MM.1S (cell line): ENCODE results near the gene HYCC2.
"Not testable (repeated sequence)": the region's sequence is repeated elsewhere in the genome, so short reads cannot be mapped to it uniquely, and the experiment has no call there.

Experiments
- DNase-seq: peaks from one replicate; pipeline ENCODE4 v3.0.0-alpha.2; 2015
- H2AFZ ChIP-seq: fragments of 300-600 bp; sonication (generic); 2 replicates; pipeline ENCODE4 v1.6.0; 2016; ENCODE audit warnings: antibody characterized with exemption, low read length
- H3F3A ChIP-seq: fragments of 300-600 bp; sonication (generic); 2 replicates; pipeline ENCODE4 v1.6.1; 2016; ENCODE audit warnings: mild to moderate bottlenecking, antibody characterized with exemption, low read length, moderate library complexity, mixed read lengths; ENCODE audit not compliant: insufficient read depth
- H3K27ac ChIP-seq: fragments of 300-600 bp; sonication (generic); 2 replicates; pipeline ENCODE4 v1.5.1; 2016; ENCODE audit warnings: mild to moderate bottlenecking, low read length
- H3K27me3 ChIP-seq: fragments of 300-600 bp; sonication (generic); replicated peaks from 2 replicates; pipeline ENCODE4 v1.6.0; 2016; ENCODE audit warnings: low read length; ENCODE audit not compliant: insufficient read depth
- H3K36me3 ChIP-seq: fragments of 300-600 bp; sonication (generic); replicated peaks from 2 replicates; pipeline ENCODE4 v1.6.1; 2016; ENCODE audit warnings: mild to moderate bottlenecking, low read length, mixed read lengths; ENCODE audit not compliant: insufficient read depth
- H3K4me1 ChIP-seq: fragments of 300-600 bp; sonication (generic); 2 replicates; pipeline ENCODE4 v1.6.1; 2016; ENCODE audit warnings: low read length, mixed read lengths
- H3K4me2 ChIP-seq: fragments of 300-600 bp; sonication (generic); 2 replicates; pipeline ENCODE4 v1.6.0; 2016; ENCODE audit warnings: low read depth, low read length
- H3K4me3 ChIP-seq: fragments of 300-600 bp; sonication (generic); 2 replicates; pipeline ENCODE4 v1.5.1; 2016; ENCODE audit warnings: low read length, mixed read lengths
- H3K79me2 ChIP-seq: fragments of 300-600 bp; sonication (generic); 2 replicates; pipeline ENCODE4 v1.6.1; 2016; ENCODE audit warnings: mixed run types, low read length, mixed read lengths
- H3K9ac ChIP-seq: fragments of 300-600 bp; sonication (generic); 2 replicates; pipeline ENCODE4 v1.6.1; 2016; ENCODE audit warnings: low read length, mixed read lengths
- H3K9me2 ChIP-seq: fragments of 300-600 bp; sonication (generic); replicated peaks from 2 replicates; pipeline ENCODE4 v1.6.1; 2016; ENCODE audit warnings: mild to moderate bottlenecking, low read length, mixed read lengths; ENCODE audit not compliant: insufficient read depth
- H3K9me3 ChIP-seq: fragments of 300-600 bp; sonication (generic); replicated peaks from 2 replicates; pipeline ENCODE4 v1.6.1; 2016; ENCODE audit warnings: mild to moderate bottlenecking, low read length, mixed read lengths; ENCODE audit not compliant: insufficient read depth
- H4K20me1 ChIP-seq: fragments of 300-600 bp; sonication (generic); 2 replicates; pipeline ENCODE4 v1.6.1; 2016; ENCODE audit warnings: mild to moderate bottlenecking, low read length, moderate library complexity, mixed read lengths; ENCODE audit not compliant: insufficient read depth
- CTCF ChIP-seq: fragments of 300-600 bp; sonication (generic); IDR thresholded peaks from 2 replicates; pipeline ENCODE4 v1.5.1; 2016; ENCODE audit warnings: antibody characterized with exemption, low read length, mixed read lengths
- EZH2 ChIP-seq: fragments of 300-600 bp; sonication (generic); optimal IDR thresholded peaks from 2 replicates; pipeline ENCODE3; 2017; ENCODE audit warnings: low read depth, mild to moderate bottlenecking, antibody characterized with exemption, low read length, mixed read lengths
- EZH2phosphoT487 ChIP-seq: fragments of 300-600 bp; sonication (generic); IDR thresholded peaks from 2 replicates; pipeline ENCODE4 v1.6.1; 2018; ENCODE audit warnings: antibody characterized with exemption, low read length

HYCC2 gene

GRCh38 chr2:201072201-201072530 is 695 bp upstream of the HYCC2 start:
- H3K36me3 ChIP-seq: no peaks in the 10 kb centered on the region
- H3K4me2 ChIP-seq: peak overlapping the region; percentile 89
- no peak for TF ChIP-seq EZH2
- no peak for TF ChIP-seq EZH2phosphoT487
- TF ChIP-seq CTCF: no peak
- H3K9ac ChIP-seq: peak overlapping the region; percentile 80
- H3K27ac ChIP-seq: peak overlapping the region; percentile 52; the same call in 1 of the 2 replicates
- H3K27me3 ChIP-seq: no peaks in the 10 kb centered on the region
- H4K20me1 ChIP-seq: 0 out of 2 replicates have a peak, but pooled peaks cover 3% of the 10 kb centered on the region
- no peak for DNase-seq
- peak overlapping the region; percentile 95 for H3K4me3 ChIP-seq
- H2AFZ ChIP-seq: peak overlapping the region; percentile 75
- H3K79me2 ChIP-seq: peaks cover 90% of the 10 kb centered on the region
- peaks cover 19% of the 10 kb centered on the region for H3K4me1 ChIP-seq
- peaks cover 3% of the 10 kb centered on the region; the same call in 1 of the 2 replicates for H3F3A ChIP-seq
- H3K9me3 ChIP-seq: no peaks in the 10 kb centered on the region
- H3K9me2 ChIP-seq: no peaks in the 10 kb centered on the region

GRCh38 chr2:201070948-201071478 is 458 bp downstream of the HYCC2 start:
- peak overlapping the region; percentile 95 for H3K4me3 ChIP-seq
- peaks cover 19% of the 10 kb centered on the region for H3K4me1 ChIP-seq
- H3K9me2 ChIP-seq: no peaks in the 10 kb centered on the region
- H3F3A ChIP-seq: peaks cover 3% of the 10 kb centered on the region; the same call in 1 of the 2 replicates
- H3K27me3 ChIP-seq: no peaks in the 10 kb centered on the region
- H3K79me2 ChIP-seq: peaks cover 93% of the 10 kb centered on the region
- H3K36me3 ChIP-seq: peaks cover 3% of the 10 kb centered on the region; the same call in 1 of the 2 replicates
- H3K4me2 ChIP-seq: peak overlapping the region; percentile 90
- peak overlapping the region; percentile 52 for H3K27ac ChIP-seq
- peak overlapping the region; percentile 80; the same call in 1 of the 2 replicates for H3K9ac ChIP-seq
- H3K9me3 ChIP-seq: no peaks in the 10 kb centered on the region
- TF ChIP-seq EZH2: no peak
- peak overlapping the region; percentile 75 for H2AFZ ChIP-seq
- H4K20me1 ChIP-seq: 0 out of 2 replicates have a peak, but pooled peaks cover 3% of the 10 kb centered on the region
- no peak for DNase-seq

GRCh38 chr2:201064797-201065329 is 6.6 kb downstream of the HYCC2 start:
- Histone ChIP-seq H3K27me3 (no peaks in the 10 kb centered on the region), H3K27ac (no peak overlapping the region), H3F3A (peaks cover 10% of the 10 kb centered on the region), H3K4me1 (peaks cover 24% of the 10 kb centered on the region), H3K9me2 (no peaks in the 10 kb centered on the region), H3K4me2 (no peak overlapping the region), H3K9ac (no peak overlapping the region), H4K20me1 (peaks cover 3% of the 10 kb centered on the region; the same call in 1 of the 2 replicates), H3K4me3 (no peak overlapping the region), H3K9me3 (no peaks in the 10 kb centered on the region), H3K36me3 (peaks cover 3% of the 10 kb centered on the region; the same call in 1 of the 2 replicates), H3K79me2 (peaks cover 88% of the 10 kb centered on the region), H2AFZ (no peak overlapping the region)
- no peak for DNase-seq
- TF ChIP-seq EZH2 (no peak), CTCF (no peak), EZH2phosphoT487 (no peak)

- Histone ChIP-seq H3F3A (peaks cover 10% of the 10 kb centered on the region), H3K79me2 (peaks cover 88% of the 10 kb centered on the region), H3K4me1 (peaks cover 32% of the 10 kb centered on the region)
- not testable (repeated sequence) for H3K27me3 ChIP-seq, H3K9me3 ChIP-seq, H3K36me3 ChIP-seq, H2AFZ ChIP-seq, H3K27ac ChIP-seq, DNase-seq, H3K9ac ChIP-seq, H3K9me2 ChIP-seq, H3K4me2 ChIP-seq, H4K20me1 ChIP-seq, H3K4me3 ChIP-seq
Observed at GRCh38 chr2:201063516-201063915, 8.0 kb downstream of the HYCC2 start.
